Kidney (tissue), 14 donors: ENCODE results near the gene SCN10A. TPM values are rescaled to one million over a fixed set of nuclear protein-coding genes. Genes with fewer than 3 reads are reported as not detected.

Experiments
- DNase-seq, 5 donors: peaks; one replicate each; pipeline ENCODE4 v3.0.0-alpha.2; 2013 to 2020
- FAIRE-seq: peaks from 2 replicates; lab custom pipeline; 2012; peaks lifted over from hg19 to GRCh38; lab: Jason Lieb, UNC
- H3K27ac ChIP-seq, 2 donors: one replicate each; pipeline ENCODE4 v1.7.0; 2013; ENCODE audit warnings: low read depth in 2 of 2, low read length in 2 of 2, inconsistent platforms in 1 of 2
- H3K27me3 ChIP-seq: one replicate; pipeline ENCODE4 v1.7.1; 2013; ENCODE audit warnings: low read length, inconsistent platforms; ENCODE audit not compliant: control insufficient read depth, insufficient read depth
- H3K36me3 ChIP-seq, 3 donors: one replicate each; pipeline versions ENCODE4 v1.7.0 to v1.7.1; 2013; ENCODE audit warnings: low read length in 3 of 3, control low read depth in 1 of 3, inconsistent platforms in 1 of 3; ENCODE audit not compliant: insufficient read depth in 3 of 3, control insufficient read depth in 2 of 3
- H3K4me1 ChIP-seq, 3 donors: one replicate each; pipeline versions ENCODE4 v1.7.0 to v1.7.1; 2013; ENCODE audit warnings: low read length in 3 of 3, inconsistent platforms in 1 of 3, low read depth in 1 of 3; ENCODE audit not compliant: control insufficient read depth in 2 of 3, insufficient read depth in 2 of 3
- H3K4me3 ChIP-seq, 3 donors: one replicate each; pipeline versions ENCODE4 v1.7.0 to v1.8.1; 2013; ENCODE audit warnings: low read length in 3 of 3, control low read depth in 1 of 3, inconsistent platforms in 1 of 3
- H3K9ac ChIP-seq, 3 donors: one replicate each; pipeline versions ENCODE4 v1.7.0 to v1.7.1; 2013; ENCODE audit warnings: low read length in 3 of 3, control low read depth in 1 of 3, inconsistent platforms in 1 of 3
- H3K9me3 ChIP-seq, 3 donors: one replicate each; pipeline versions ENCODE4 v1.7.0 to v1.7.1; 2013; ENCODE audit warnings: low read length in 3 of 3, control low read depth in 1 of 3, inconsistent platforms in 1 of 3; ENCODE audit not compliant: control insufficient read depth in 2 of 3, insufficient read depth in 1 of 3
- intact Hi-C: fragments of 100-400 bp; cut with DNase I; formaldehyde crosslinking; loops from one replicate; pipeline ENCODE4 v1.11.1; 2022
- polyA plus RNA-seq: library from polyadenylated mRNA; stranded (reverse); fragments of 350-450 nt; fragmentation: Illumina TruSeq; extraction: RNeasy Lipid Tissue Mini Kit (QIAGEN cat#74804); gene quantifications from one replicate; pipeline ENCODE4 v1.2.3, GENCODE V29; 2014; ENCODE audit warnings: low read depth, low replicate concordance; ENCODE audit not compliant: insufficient read depth
- total RNA-seq: library from RNA; stranded (reverse); fragmentation: NEBNext Ultra II Directional; extraction: Animal tissue kit (Norgen Biotek cat#: 25700); gene quantifications from one replicate; pipeline ENCODE4 v1.2.1, GENCODE V29; 2021
- TF ChIP-seq, protein P1 (sequence below): IDR thresholded peaks from 3 replicates; pipeline ENCODE4 v1.5.1; 2012; ENCODE audit warnings: mild to moderate bottlenecking, moderate library complexity, borderline replicate concordance; ENCODE audit not compliant: insufficient read depth; ENCODE audit errors: extremely low read depth
- donor health status: control.
- donor health status: control.
- donor health status: control.
- donor health status: control.
- donor health status: control.
- donor health status: DM: yes; HTN: yes; CAD: no.
- donor health status: Normal renal cell carcinoma (clear cell type).

Gene SCN10A
- total and polyA plus RNA-seq, 2 donors from 2014 or later = not detected

DNA sequence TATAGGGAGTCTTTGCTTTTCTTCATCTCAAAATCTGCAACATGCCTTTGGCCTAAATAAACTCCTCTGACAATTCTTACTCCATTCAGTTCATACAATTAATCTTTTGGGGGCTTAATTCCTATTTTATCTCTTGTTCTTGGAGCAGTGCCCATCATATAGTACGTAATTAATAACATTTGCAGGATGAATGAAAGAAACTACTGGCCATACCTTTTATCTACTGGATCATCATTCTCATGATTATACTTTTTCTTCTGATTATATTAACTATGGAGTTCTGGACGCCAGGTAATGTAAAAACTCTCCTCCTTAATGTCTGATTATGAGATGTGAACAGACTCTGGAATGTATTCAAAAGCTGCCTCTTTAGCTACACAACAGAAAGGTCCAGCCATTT, 120.0 kb downstream of the SCN10A start:
- H3K36me3 ChIP-seq = no peaks in the 10 kb centered on the region
- no peak overlapping the region for H3K4me3 ChIP-seq
- intact Hi-C loops = no loop called here
- TF ChIP-seq, protein P1, sequence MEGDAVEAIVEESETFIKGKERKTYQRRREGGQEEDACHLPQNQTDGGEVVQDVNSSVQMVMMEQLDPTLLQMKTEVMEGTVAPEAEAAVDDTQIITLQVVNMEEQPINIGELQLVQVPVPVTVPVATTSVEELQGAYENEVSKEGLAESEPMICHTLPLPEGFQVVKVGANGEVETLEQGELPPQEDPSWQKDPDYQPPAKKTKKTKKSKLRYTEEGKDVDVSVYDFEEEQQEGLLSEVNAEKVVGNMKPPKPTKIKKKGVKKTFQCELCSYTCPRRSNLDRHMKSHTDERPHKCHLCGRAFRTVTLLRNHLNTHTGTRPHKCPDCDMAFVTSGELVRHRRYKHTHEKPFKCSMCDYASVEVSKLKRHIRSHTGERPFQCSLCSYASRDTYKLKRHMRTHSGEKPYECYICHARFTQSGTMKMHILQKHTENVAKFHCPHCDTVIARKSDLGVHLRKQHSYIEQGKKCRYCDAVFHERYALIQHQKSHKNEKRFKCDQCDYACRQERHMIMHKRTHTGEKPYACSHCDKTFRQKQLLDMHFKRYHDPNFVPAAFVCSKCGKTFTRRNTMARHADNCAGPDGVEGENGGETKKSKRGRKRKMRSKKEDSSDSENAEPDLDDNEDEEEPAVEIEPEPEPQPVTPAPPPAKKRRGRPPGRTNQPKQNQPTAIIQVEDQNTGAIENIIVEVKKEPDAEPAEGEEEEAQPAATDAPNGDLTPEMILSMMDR = no peak
- H3K9ac ChIP-seq = no peak overlapping the region
- H3K4me1 ChIP-seq = no peaks in the 10 kb centered on the region
- H3K27ac ChIP-seq = no peak overlapping the region
- H3K27me3 ChIP-seq = no peaks in the 10 kb centered on the region
- H3K9me3 ChIP-seq = no peaks in the 10 kb centered on the region
- DNase-seq (no peak), FAIRE-seq (no peak)

DNA sequence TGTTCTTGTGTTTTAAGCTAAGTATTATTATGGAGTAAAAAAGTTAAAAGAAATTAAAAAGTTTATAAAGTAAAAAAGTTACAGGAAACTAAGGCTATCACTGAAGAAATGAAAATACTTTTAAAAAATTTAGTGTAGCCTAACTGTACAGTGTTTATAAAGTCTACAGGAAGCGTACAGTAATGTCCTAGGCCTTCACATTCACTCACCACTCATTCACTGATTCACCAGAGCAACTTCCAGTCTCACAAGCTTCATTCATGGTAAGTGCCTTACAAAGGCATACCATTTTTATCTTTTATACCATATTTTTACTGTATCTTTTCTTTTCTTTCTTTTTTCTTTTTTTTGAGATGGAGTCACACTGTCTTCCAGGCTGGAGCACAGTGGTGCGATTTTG, 125.8 kb downstream of the SCN10A start:
- FAIRE-seq (no peak), DNase-seq (no peak)
- Histone ChIP-seq H3K9me3 (no peaks in the 10 kb centered on the region), H3K4me1 (no peaks in the 10 kb centered on the region), H3K36me3 (no peaks in the 10 kb centered on the region), H3K9ac (no peak overlapping the region), H3K27ac (no peak overlapping the region), H3K4me3 (no peak overlapping the region), H3K27me3 (no peaks in the 10 kb centered on the region)
- TF ChIP-seq, protein P1 = no peak
- intact Hi-C loops = no loop called here

DNA sequence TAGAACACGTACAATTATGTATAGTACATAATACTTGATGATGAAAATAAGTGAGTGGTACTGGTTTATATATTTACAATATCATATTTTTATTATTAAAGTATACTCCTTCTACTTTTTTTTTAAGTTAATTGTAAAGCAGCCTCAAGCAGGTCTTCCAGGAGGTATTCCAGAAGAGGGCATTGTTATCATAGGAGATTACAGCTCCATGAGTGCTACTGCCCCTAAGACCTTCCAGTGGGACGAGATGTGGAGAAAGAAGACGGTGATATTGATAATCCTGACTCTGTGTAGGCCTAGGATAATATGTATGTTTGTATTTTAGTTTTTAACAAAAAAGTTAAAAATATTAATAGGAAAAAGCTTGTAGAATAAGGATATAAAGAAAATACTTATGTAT, 126.2 kb downstream of the SCN10A start:
- DNase-seq = no peak
- Histone ChIP-seq H3K27ac (no peak overlapping the region), H3K4me3 (no peak overlapping the region), H3K9me3 (no peaks in the 10 kb centered on the region), H3K4me1 (no peaks in the 10 kb centered on the region), H3K27me3 (no peaks in the 10 kb centered on the region), H3K9ac (no peak overlapping the region), H3K36me3 (no peaks in the 10 kb centered on the region)
- FAIRE-seq = no peak
- TF ChIP-seq, protein P1 = no peak
- intact Hi-C loops = no loop called here

GRCh38 chr3:38689346-38689745, 126.7 kb downstream of the SCN10A start:
- Histone ChIP-seq H3K9me3 (no peaks in the 10 kb centered on the region), H3K4me1 (no peaks in the 10 kb centered on the region), H3K4me3 (no peak overlapping the region), H3K36me3 (no peaks in the 10 kb centered on the region), H3K27me3 (no peaks in the 10 kb centered on the region), H3K27ac (no peak overlapping the region), H3K9ac (no peak overlapping the region)
- TF ChIP-seq, protein P1 = no peak
- no peak for FAIRE-seq
- DNase-seq = no peak
- intact Hi-C loops = no loop called here
